Heart left ventricle (tissue), 13 donors: Measurements from ENCODE around the gene IREB2.

Experiments used
- CTCF ChIP-seq, 12 donors: fragments of 200-600 bp; sonication (generic) in 4 of 12; IDR thresholded peaks; one replicate each; pipeline versions ENCODE4 v1.5.0 to v1.8.0; 2018 to 2022; ENCODE audit warnings: antibody characterized with exemption in 12 of 12, mild to moderate bottlenecking in 5 of 12
- POLR2A ChIP-seq, 2 donors: fragments of 450-650 bp; IDR thresholded peaks; one replicate each; pipeline ENCODE4 v1.6.1; 2017; ENCODE audit warnings: antibody characterized with exemption in 2 of 2, mild to moderate bottlenecking in 2 of 2, moderate library complexity in 2 of 2
- donor health status: ischemic (EF 13 %, LVEDD 7.1; RV severe dilation, severe dysfunction).
- donor health status: DM: no; HTN: yes; CAD: no.
- donor health status: DM: no; HTN: no; CAD: no.
- donor health status: ischemic (EF 25% LVEDD 6.9; RV normal size, moderate dysfunction).
- donor health status: ischemic (EF 25% LVEDD 5.7; RV mildly dilated, moderate dysfunction).
- donor health status: ischemic (EF 35%, LVEDD 5.7; RV mildly dilated, moderate dysfunction).
- donor health status: nonischemic (EF 11% LVEDD 7.7; RV severe dilation, severe dysfunction).
- donor health status: DM: yes; HTN: yes; CAD: no.
- donor health status: PGD.
- donor health status: ischemic (EF 29% LVEDD 5.4; RV normal size, mild dysfunction).
- donor health status: nonischemic (EF 23%, LVEDD 6.1; RV moderate dilation, normal function).

- no peak for TF ChIP-seq CTCF (IDR thresholded peaks at IDR 0.05)
- TF ChIP-seq POLR2A (IDR thresholded peaks at IDR 0.05): no peak
These were observed 11.4 kb downstream of the IREB2 start for GRCh38 chr15:78449220-78449999.
